DOHH2 (cell line): ENCODE results near the gene DNAH14.
"Not testable (repeated sequence)": the region's sequence is repeated elsewhere in the genome, so short reads cannot be mapped to it uniquely, and the experiment has no call there.

Experiments
- H3F3A ChIP-seq: fragments of 200-600 bp; sonication (generic), shearing (Covaris generic); 2 replicates; pipeline ENCODE4 v1.6.0; 2016; ENCODE audit warnings: antibody characterized with exemption, mild to moderate bottlenecking; ENCODE audit not compliant: control insufficient read depth, insufficient read depth
- H3K27ac ChIP-seq: fragments of 200-600 bp; sonication (generic); 2 replicates; pipeline ENCODE4 v1.5.1; 2014; ENCODE audit warnings: low read depth, mild to moderate bottlenecking, low read length, moderate library complexity
- H3K27me3 ChIP-seq: fragments of 200-600 bp; sonication (generic); 2 replicates; pipeline ENCODE4 v1.6.1; 2014; ENCODE audit warnings: mild to moderate bottlenecking, low read length, mixed read lengths; ENCODE audit not compliant: control insufficient read depth
- H3K36me3 ChIP-seq: fragments of 200-600 bp; sonication (generic); 2 replicates; pipeline ENCODE4 v1.6.1; 2014; ENCODE audit warnings: mild to moderate bottlenecking, low read length, moderate library complexity, mixed read lengths; ENCODE audit not compliant: control insufficient read depth
- H3K4me1 ChIP-seq: fragments of 200-600 bp; sonication (generic); 2 replicates; pipeline ENCODE4 v1.6.1; 2014; ENCODE audit warnings: mild to moderate bottlenecking, low read length, mixed read lengths; ENCODE audit not compliant: control insufficient read depth
- H3K4me2 ChIP-seq: fragments of 200-600 bp; sonication (generic); 2 replicates; pipeline ENCODE4 v1.6.0; 2014; ENCODE audit warnings: mild to moderate bottlenecking, low read length, moderate library complexity
- H3K4me3 ChIP-seq: fragments of 200-600 bp; sonication (generic); 2 replicates; pipeline ENCODE4 v1.5.1; 2014; ENCODE audit warnings: mild to moderate bottlenecking, low read length, mixed read lengths
- H3K79me2 ChIP-seq: fragments of 200-600 bp; sonication (generic); 2 replicates; pipeline ENCODE4 v1.6.1; 2014; ENCODE audit warnings: mild to moderate bottlenecking, low read length, mixed read lengths; ENCODE audit not compliant: control insufficient read depth
- H3K9me2 ChIP-seq: fragments of 200-600 bp; sonication (generic); replicated peaks from 2 replicates; pipeline ENCODE4 v1.6.1; 2014; ENCODE audit warnings: mild to moderate bottlenecking, low read length, mixed read lengths; ENCODE audit not compliant: control insufficient read depth
- H3K9me3 ChIP-seq: fragments of 200-600 bp; sonication (generic); 2 replicates; pipeline ENCODE4 v1.6.1; 2014; ENCODE audit warnings: antibody characterized with exemption, low read length, mixed read lengths; ENCODE audit not compliant: control insufficient read depth, insufficient read depth
- H4K20me1 ChIP-seq: fragments of 200-600 bp; sonication (generic); 2 replicates; pipeline ENCODE4 v1.6.0; 2014; ENCODE audit warnings: low read depth, mild to moderate bottlenecking, antibody characterized with exemption, low read length, moderate library complexity; ENCODE audit not compliant: control insufficient read depth, insufficient read depth
- CTCF ChIP-seq: fragments of 200-600 bp; sonication (generic); IDR thresholded peaks from one replicate; pipeline ENCODE4 v1.5.1; 2014; ENCODE audit warnings: antibody characterized with exemption, mild to moderate bottlenecking, low read depth, low read length; ENCODE audit not compliant: poor library complexity, severe bottlenecking
- EZH2phosphoT487 ChIP-seq: fragments of 200-600 bp; sonication (generic); IDR thresholded peaks from 2 replicates; pipeline ENCODE4 v1.6.1; 2017; ENCODE audit warnings: borderline replicate concordance, mild to moderate bottlenecking, antibody characterized with exemption, low read length, moderate library complexity, mixed read lengths

The DNAH14 gene

GRCh38 chr1:225321784-225322183 is 392.3 kb downstream of the DNAH14 start:
- no peaks in the 10 kb centered on the region for H3K4me1 ChIP-seq
- H3K27ac ChIP-seq = no peak overlapping the region
- H3F3A ChIP-seq = no peaks in the 10 kb centered on the region
- H3K79me2 ChIP-seq = no peaks in the 10 kb centered on the region
- no peaks in the 10 kb centered on the region for H3K9me2 ChIP-seq
- TF ChIP-seq EZH2phosphoT487 (no peak), CTCF (no peak)
- H3K4me3 ChIP-seq = no peak overlapping the region
- no peaks in the 10 kb centered on the region for H3K36me3 ChIP-seq
- H3K4me2 ChIP-seq = no peak overlapping the region
- no peaks in the 10 kb centered on the region for H3K9me3 ChIP-seq
- no peaks in the 10 kb centered on the region for H3K27me3 ChIP-seq
- H4K20me1 ChIP-seq = no peaks in the 10 kb centered on the region

GRCh38 chr1:225329041-225329440 is 399.6 kb downstream of the DNAH14 start:
- H3F3A ChIP-seq = no peaks in the 10 kb centered on the region
- H3K27me3 ChIP-seq = peaks cover 2% of the 10 kb centered on the region; the same call in 1 of the 2 replicates
- no peaks in the 10 kb centered on the region for H3K79me2 ChIP-seq
- no peaks in the 10 kb centered on the region for H3K4me1 ChIP-seq
- H3K9me2 ChIP-seq = no peaks in the 10 kb centered on the region
- TF ChIP-seq CTCF (no peak), EZH2phosphoT487 (no peak)
- H3K9me3 ChIP-seq = no peaks in the 10 kb centered on the region
- no peaks in the 10 kb centered on the region for H4K20me1 ChIP-seq
- no peak overlapping the region for H3K4me2 ChIP-seq
- H3K4me3 ChIP-seq = no peak overlapping the region
- no peak overlapping the region for H3K27ac ChIP-seq
- H3K36me3 ChIP-seq = no peaks in the 10 kb centered on the region

- not testable (repeated sequence) for H3K4me2 ChIP-seq, H3K27ac ChIP-seq, H3K9me2 ChIP-seq, H3K4me3 ChIP-seq, H3K36me3 ChIP-seq, H3K27me3 ChIP-seq, H3F3A ChIP-seq, H4K20me1 ChIP-seq, H3K4me1 ChIP-seq, H3K79me2 ChIP-seq, H3K9me3 ChIP-seq
Observed at GRCh38 chr1:225329996-225330395, 400.5 kb downstream of the DNAH14 start.

GRCh38 chr1:225332686-225333085 is 403.2 kb downstream of the DNAH14 start:
- peaks cover 2% of the 10 kb centered on the region; the same call in 1 of the 2 replicates for H3K27me3 ChIP-seq
- peaks cover 12% of the 10 kb centered on the region for H3F3A ChIP-seq
- TF ChIP-seq CTCF (no peak), EZH2phosphoT487 (no peak)
- H3K4me1 ChIP-seq = no peaks in the 10 kb centered on the region
- peaks cover 4% of the 10 kb centered on the region; the same call in 1 of the 2 replicates for H3K9me3 ChIP-seq
- H3K27ac ChIP-seq = no peak overlapping the region
- H3K4me3 ChIP-seq = no peak overlapping the region
- no peaks in the 10 kb centered on the region for H3K36me3 ChIP-seq
- H3K79me2 ChIP-seq = no peaks in the 10 kb centered on the region
- H4K20me1 ChIP-seq = no peaks in the 10 kb centered on the region
- no peak overlapping the region for H3K4me2 ChIP-seq
- H3K9me2 ChIP-seq = no peaks in the 10 kb centered on the region

DNA sequence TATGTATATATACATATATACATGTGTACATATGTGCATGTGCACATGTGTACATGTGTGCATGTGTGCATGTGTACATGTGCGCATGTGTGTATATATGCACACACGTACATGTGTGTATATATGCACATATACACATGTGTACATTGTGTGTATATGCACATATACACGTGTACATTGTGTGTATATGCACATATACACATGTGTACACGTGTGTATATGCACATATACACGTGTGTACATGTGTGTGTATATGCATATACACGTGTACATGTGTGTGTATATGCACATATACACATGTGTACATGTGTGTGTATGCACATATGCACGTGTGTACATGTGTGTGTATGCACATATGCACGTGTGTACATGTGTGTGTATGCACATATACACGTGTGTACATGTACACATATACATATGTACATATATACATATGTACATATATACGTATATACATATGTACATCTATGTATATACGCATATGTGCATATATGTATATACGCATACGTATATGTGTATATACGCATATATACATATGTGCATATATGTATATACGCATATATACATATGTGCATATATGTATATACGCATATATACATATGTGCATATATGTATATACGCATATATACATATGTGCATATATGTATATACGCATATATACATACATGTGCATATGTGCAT is 405.8 kb downstream of the DNAH14 start:
- H3K9me3 ChIP-seq, H3K9me2 ChIP-seq, H3K27me3 ChIP-seq, H3K27ac ChIP-seq, H3K4me3 ChIP-seq, H3K4me1 ChIP-seq, H4K20me1 ChIP-seq, H3K79me2 ChIP-seq, H3K36me3 ChIP-seq, H3K4me2 ChIP-seq: not testable (repeated sequence)
- peaks cover 12% of the 10 kb centered on the region for H3F3A ChIP-seq
